Mesodermal cell (in vitro differentiated cells): Measurements from ENCODE around the gene IGSF3.
"Not testable (repeated sequence)": the region's sequence is repeated elsewhere in the genome, so short reads cannot be mapped to it uniquely, and the experiment has no call there.

Experiments used
- H3K27ac ChIP-seq: 2 replicates; pipeline ENCODE4 v1.7.0; 2013; ENCODE audit warnings: mild to moderate bottlenecking, low read depth, low read length, moderate library complexity; ENCODE audit not compliant: severe bottlenecking
- H3K36me3 ChIP-seq: 2 replicates; pipeline ENCODE4 v1.7.1; 2013; ENCODE audit warnings: mild to moderate bottlenecking, low read length, moderate library complexity; ENCODE audit not compliant: control insufficient read depth, insufficient read depth
- H3K4me1 ChIP-seq: one replicate; pipeline ENCODE4 v1.7.1; 2013; ENCODE audit warnings: mild to moderate bottlenecking, low read length; ENCODE audit not compliant: insufficient read depth, control insufficient read depth, poor library complexity, severe bottlenecking
- H3K4me3 ChIP-seq: 2 replicates; pipeline ENCODE4 v1.7.0; 2013; ENCODE audit warnings: low read length, control low read depth, mild to moderate bottlenecking; ENCODE audit not compliant: insufficient read depth, poor library complexity, severe bottlenecking; ENCODE audit errors: extremely low read depth
- H3K9me3 ChIP-seq: 2 replicates; pipeline ENCODE4 v1.7.1; 2013; ENCODE audit warnings: mild to moderate bottlenecking, low read length, moderate library complexity; ENCODE audit not compliant: control insufficient read depth
- WGBS, 2 experiments: methylation state at CpG; one replicate each; pipeline ENCODE4 v1.1.5; 2013; ENCODE audit warnings: missing lambda C conversion rate in 2 of 2; ENCODE audit not compliant: insufficient coverage in 2 of 2; 5-methylcytosine and 5-hydroxymethylcytosine counted together

Gene IGSF3

DNA sequence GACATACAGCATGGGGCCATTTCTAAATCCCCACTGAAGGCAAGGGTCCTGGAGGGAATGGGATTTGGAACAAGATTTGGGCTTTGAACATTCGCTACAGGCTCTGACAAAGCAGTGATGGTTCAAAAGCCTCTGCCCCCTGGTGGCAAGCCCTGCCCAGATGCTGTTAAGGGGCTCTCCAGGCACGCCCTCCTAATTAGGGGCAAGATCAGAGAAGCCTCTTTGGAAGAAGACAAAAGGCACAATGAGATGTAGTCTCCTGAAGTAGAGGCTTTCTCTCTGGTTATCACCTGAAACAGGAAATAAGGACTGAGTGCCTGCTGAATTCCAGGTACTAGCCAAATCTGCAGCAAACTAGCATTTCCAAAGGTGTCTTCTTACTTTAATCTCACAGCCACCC is 37.5 kb downstream of the IGSF3 start:
- not testable (repeated sequence) for H3K4me3 ChIP-seq, H3K27ac ChIP-seq, H3K4me1 ChIP-seq, H3K36me3 ChIP-seq, H3K9me3 ChIP-seq
- 60 to 100% methylated on average over 1 of the region's 2 CpGs for WGBS, 2 experiments

DNA sequence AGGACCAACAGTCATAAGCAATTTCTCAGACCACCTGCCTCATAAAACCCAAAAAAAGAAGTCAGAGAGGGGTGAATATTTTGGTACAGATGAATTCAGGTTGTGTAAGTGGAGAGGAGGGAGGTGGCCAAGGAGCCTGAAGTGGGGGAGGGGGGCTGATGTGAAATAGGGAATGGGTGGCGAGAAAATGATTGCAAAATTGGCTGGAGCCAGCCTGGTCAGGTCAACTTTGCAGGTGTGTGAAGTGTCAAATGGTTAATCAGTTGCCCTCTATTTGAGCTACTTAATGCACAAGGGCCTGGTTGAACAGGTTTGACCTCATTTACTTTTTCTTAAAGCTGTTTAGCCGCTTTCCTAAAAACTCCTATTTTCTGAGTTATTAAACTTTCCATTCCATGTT is 38.1 kb downstream of the IGSF3 start:
- H3K4me1 ChIP-seq, H3K4me3 ChIP-seq, H3K36me3 ChIP-seq, H3K9me3 ChIP-seq, H3K27ac ChIP-seq: not testable (repeated sequence)
- 83 to 86% methylated on average over 1 of the region's 2 CpGs for WGBS, 2 experiments

DNA sequence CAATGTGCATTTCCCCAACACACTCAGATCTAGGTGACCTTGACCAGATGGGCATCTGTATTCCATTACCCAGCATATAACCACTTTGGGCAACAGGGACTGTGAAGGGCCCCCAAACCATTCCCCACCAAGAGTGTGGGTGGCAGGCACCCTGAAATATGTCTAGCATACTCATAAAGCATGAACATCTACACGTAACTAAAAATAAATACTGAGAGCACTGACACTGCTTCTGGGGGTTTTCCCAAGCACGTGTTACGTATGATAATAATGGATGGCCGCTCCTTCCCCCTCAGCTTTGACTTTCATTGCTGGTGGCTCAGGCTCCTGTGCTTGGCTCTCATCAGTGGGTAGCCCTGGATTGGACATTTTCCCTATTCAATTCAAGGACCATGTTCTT is 39.1 kb downstream of the IGSF3 start:
- no peaks in the 10 kb centered on the region for H3K9me3 ChIP-seq
- no peak overlapping the region for H3K4me3 ChIP-seq
- H3K27ac ChIP-seq: no peak overlapping the region
- no peaks in the 10 kb centered on the region for H3K36me3 ChIP-seq
- H3K4me1 ChIP-seq: peaks cover 2% of the 10 kb centered on the region
- 96 to 99% methylated on average over 4 of the region's 4 CpGs for WGBS, 2 experiments

GRCh38 chr1:116627357-116627756 is 40.2 kb downstream of the IGSF3 start:
- 90% methylated on average over 4 of the region's 7 CpGs; no CpG with 5 or more reads in 1 of the 2 experiments for WGBS, 2 experiments
- not testable (repeated sequence) for H3K27ac ChIP-seq, H3K4me1 ChIP-seq, H3K36me3 ChIP-seq, H3K9me3 ChIP-seq, H3K4me3 ChIP-seq

- WGBS, 2 experiments: 75 to 81% methylated on average over 5 to 7 of the region's 7 CpGs
- not testable (repeated sequence) for H3K36me3 ChIP-seq, H3K4me1 ChIP-seq, H3K9me3 ChIP-seq, H3K27ac ChIP-seq, H3K4me3 ChIP-seq
Observed at GRCh38 chr1:116626915-116627314, 40.6 kb downstream of the IGSF3 start.

- not testable (repeated sequence) for H3K36me3 ChIP-seq, H3K9me3 ChIP-seq, H3K4me1 ChIP-seq, H3K27ac ChIP-seq, H3K4me3 ChIP-seq
- WGBS, 2 experiments: 82% methylated on average over 2 of the region's 5 CpGs; no CpG with 5 or more reads in 1 of the 2 experiments
Observed at GRCh38 chr1:116625155-116625554, 42.4 kb downstream of the IGSF3 start.

- Histone ChIP-seq H3K4me1 (no peaks in the 10 kb centered on the region), H3K27ac (no peak overlapping the region), H3K9me3 (no peaks in the 10 kb centered on the region), H3K4me3 (no peak overlapping the region), H3K36me3 (no peaks in the 10 kb centered on the region)
- 90 to 91% methylated on average over 2 to 5 of the region's 7 CpGs for WGBS, 2 experiments
Observed at GRCh38 chr1:116624040-116624439, 43.5 kb downstream of the IGSF3 start.

DNA sequence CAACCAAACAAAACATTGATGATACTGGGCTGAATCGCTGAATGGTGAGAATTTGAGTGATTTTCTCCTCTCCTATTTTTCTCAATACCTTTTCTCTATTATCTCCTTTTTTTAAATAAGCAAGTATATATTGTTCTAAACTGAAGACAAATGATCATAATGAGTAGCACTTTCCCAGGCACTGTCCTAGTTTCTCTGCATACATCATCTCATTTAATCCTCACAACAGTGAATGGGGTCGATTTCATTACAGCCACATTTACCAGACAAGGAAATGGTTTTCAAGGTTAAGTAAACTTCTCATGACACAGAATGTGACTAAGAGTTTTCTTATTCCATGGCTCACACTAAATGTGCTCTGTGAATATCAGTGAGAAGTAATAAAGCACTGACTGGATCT is 45.0 kb downstream of the IGSF3 start:
- not testable (repeated sequence) for H3K9me3 ChIP-seq, H3K4me3 ChIP-seq, H3K27ac ChIP-seq, H3K36me3 ChIP-seq, H3K4me1 ChIP-seq
- no CpG with 5 or more reads among the region's 2 CpGs for WGBS, 2 experiments

DNA sequence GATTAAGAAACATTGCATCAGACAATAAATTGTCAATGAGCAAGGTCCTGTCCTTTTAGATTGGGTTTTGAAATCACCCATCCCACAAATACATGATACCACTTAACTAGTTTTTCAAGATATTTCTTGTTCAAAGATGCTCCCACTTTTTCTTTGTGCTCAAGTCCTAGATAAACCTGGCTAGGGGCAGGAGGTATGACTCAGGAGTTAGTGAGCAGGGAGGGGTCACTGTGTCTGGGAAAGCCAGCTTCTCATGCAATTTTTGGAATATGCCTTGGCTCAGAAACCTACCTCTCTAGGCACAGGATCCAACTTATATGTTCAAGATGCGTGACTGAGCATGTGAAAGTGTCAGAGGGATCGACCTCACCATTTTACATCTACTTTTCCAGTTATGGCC is 45.8 kb downstream of the IGSF3 start:
- H3K4me3 ChIP-seq, H3K9me3 ChIP-seq, H3K27ac ChIP-seq, H3K36me3 ChIP-seq, H3K4me1 ChIP-seq: not testable (repeated sequence)
- 100% methylated on average over 2 of the region's 2 CpGs; no CpG with 5 or more reads in 1 of the 2 experiments for WGBS, 2 experiments

- H3K9me3 ChIP-seq, H3K36me3 ChIP-seq, H3K4me3 ChIP-seq, H3K27ac ChIP-seq, H3K4me1 ChIP-seq: not testable (repeated sequence)
- no CpG with 5 or more reads among the region's 3 CpGs for WGBS, 2 experiments
Observed at GRCh38 chr1:116620392-116620791, 47.1 kb downstream of the IGSF3 start.

- H3K4me3 ChIP-seq, H3K36me3 ChIP-seq, H3K9me3 ChIP-seq, H3K27ac ChIP-seq, H3K4me1 ChIP-seq: not testable (repeated sequence)
- WGBS, 2 experiments: 69% methylated on average over 4 of the region's 4 CpGs; no CpG with 5 or more reads in 1 of the 2 experiments
Observed at GRCh38 chr1:116619106-116619505, 48.4 kb downstream of the IGSF3 start.

GRCh38 chr1:116617808-116618207 is 49.7 kb downstream of the IGSF3 start:
- WGBS, 2 experiments: 93 to 95% methylated on average over 3 to 5 of the region's 5 CpGs
- not testable (repeated sequence) for H3K27ac ChIP-seq

More at GRCh38 chr1:116617808-116618207, 49.7 kb downstream of the IGSF3 start:
- not testable (repeated sequence) for H3K4me3 ChIP-seq, H3K4me1 ChIP-seq, H3K9me3 ChIP-seq, H3K36me3 ChIP-seq
